Measurements from ENCODE around the gene FBXW2. TPM values are rescaled to one million over a fixed set of nuclear protein-coding genes. Genes with fewer than 3 reads are reported as not detected.

FBXW2 gene, protein sequence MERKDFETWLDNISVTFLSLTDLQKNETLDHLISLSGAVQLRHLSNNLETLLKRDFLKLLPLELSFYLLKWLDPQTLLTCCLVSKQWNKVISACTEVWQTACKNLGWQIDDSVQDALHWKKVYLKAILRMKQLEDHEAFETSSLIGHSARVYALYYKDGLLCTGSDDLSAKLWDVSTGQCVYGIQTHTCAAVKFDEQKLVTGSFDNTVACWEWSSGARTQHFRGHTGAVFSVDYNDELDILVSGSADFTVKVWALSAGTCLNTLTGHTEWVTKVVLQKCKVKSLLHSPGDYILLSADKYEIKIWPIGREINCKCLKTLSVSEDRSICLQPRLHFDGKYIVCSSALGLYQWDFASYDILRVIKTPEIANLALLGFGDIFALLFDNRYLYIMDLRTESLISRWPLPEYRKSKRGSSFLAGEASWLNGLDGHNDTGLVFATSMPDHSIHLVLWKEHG
- total RNA-seq (2021): 63.9 and 68.5 TPM in 2 replicates
- percentile 92 among the genes with signal in this experiment for Bru-seq, nascent RNA
- percentile 97 among the genes with signal in this experiment for BruChase-seq, experiment 1, labeled RNA remaining after a 2-hour chase
- BruChase-seq, experiment 2, labeled RNA remaining after a 6-hour chase: percentile 97 among the genes with signal in this experiment
- long read RNA-seq, full-length matches to known transcripts: 1 of 45 reads
- long read RNA-seq, partial matches to known transcripts: 4 of 45 reads
- long read RNA-seq, other reads (novel, unspliced or antisense): 40 of 45 reads

GRCh38 chr9:120792898-120793765, at the start of gene FBXW2:
TSS of gene FBXW2 (minus strand) at chr9:120793416. CDS start at chr9:120788258, 5,158 bp downstream.
- CTCF ChIA-PET: no interaction called here
- no TSS peak for BruUV-seq (replicated peaks)
- intact Hi-C loops (cut with micrococcal nuclease; ENCODE audit: unreplicated experiment): loop anchor here (2.0 kb wide), 1 partner anchor 76 kb away; no protein-coding TSS in a partner anchor

GRCh38 chr9:120841930-120842684, 48.9 kb upstream of the FBXW2 start:
- Histone ChIP-seq H3K4me1 (ENCODE audit: insufficient read depth, low read length, poor library complexity, severe bottlenecking) (peaks cover 6% of the 10 kb centered on the region), H3K27me3 (replicated peaks; ENCODE audit: insufficient read depth, low read depth, low read length, poor library complexity) (no peaks in the 10 kb centered on the region), H3K9me3 (ENCODE audit: low read depth, low read length, poor library complexity, severe bottlenecking) (no peaks in the 10 kb centered on the region), H3K36me3 (ENCODE audit: insufficient read depth, low read length, poor library complexity, severe bottlenecking) (peaks cover 4% of the 10 kb centered on the region), H3K27ac (ENCODE audit: low read depth, low read length, poor library complexity, severe bottlenecking) (peak overlapping the region; percentile 94), H3K4me3 (ENCODE audit: low read depth, low read length, poor library complexity, severe bottlenecking) (peak overlapping the region; percentile 76)
- DNase-seq (ENCODE audit: low spot score): no peak
- ChIA-PET POLR2A (ENCODE audit: low non-redundant PET) (no interaction called here), CTCF (no interaction called here)
- BruUV-seq (replicated peaks): TSS peak; percentile 56
- intact Hi-C loops (cut with micrococcal nuclease; ENCODE audit: unreplicated experiment): no loop called here
- TF ChIP-seq, protein P1, sequence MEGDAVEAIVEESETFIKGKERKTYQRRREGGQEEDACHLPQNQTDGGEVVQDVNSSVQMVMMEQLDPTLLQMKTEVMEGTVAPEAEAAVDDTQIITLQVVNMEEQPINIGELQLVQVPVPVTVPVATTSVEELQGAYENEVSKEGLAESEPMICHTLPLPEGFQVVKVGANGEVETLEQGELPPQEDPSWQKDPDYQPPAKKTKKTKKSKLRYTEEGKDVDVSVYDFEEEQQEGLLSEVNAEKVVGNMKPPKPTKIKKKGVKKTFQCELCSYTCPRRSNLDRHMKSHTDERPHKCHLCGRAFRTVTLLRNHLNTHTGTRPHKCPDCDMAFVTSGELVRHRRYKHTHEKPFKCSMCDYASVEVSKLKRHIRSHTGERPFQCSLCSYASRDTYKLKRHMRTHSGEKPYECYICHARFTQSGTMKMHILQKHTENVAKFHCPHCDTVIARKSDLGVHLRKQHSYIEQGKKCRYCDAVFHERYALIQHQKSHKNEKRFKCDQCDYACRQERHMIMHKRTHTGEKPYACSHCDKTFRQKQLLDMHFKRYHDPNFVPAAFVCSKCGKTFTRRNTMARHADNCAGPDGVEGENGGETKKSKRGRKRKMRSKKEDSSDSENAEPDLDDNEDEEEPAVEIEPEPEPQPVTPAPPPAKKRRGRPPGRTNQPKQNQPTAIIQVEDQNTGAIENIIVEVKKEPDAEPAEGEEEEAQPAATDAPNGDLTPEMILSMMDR (conservative IDR thresholded peaks at IDR 0.05; ENCODE audit: low read depth, low read length): no peak
- no peak for TF ChIP-seq EZH2 (IDR thresholded peaks at IDR 0.05; ENCODE audit: borderline replicate concordance, low read depth, low read length, poor library complexity, severe bottlenecking)

More at GRCh38 chr9:120792898-120793765, at the start of gene FBXW2:
- Histone ChIP-seq H3K4me3 (ENCODE audit: low read depth, low read length, poor library complexity, severe bottlenecking) (peak within 1 kb of the TSS; percentile 84), H3K9me3 (ENCODE audit: low read depth, low read length, poor library complexity, severe bottlenecking) (no peaks in the 10 kb centered on the region), H3K27me3 (replicated peaks; ENCODE audit: insufficient read depth, low read depth, low read length, poor library complexity) (no peaks in the 10 kb centered on the region), H3K36me3 (ENCODE audit: insufficient read depth, low read length, poor library complexity, severe bottlenecking) (peaks cover 16% of the 10 kb centered on the region), H3K27ac (ENCODE audit: low read depth, low read length, poor library complexity, severe bottlenecking) (peak within 1 kb of the TSS; percentile 86), H3K4me1 (ENCODE audit: insufficient read depth, low read length, poor library complexity, severe bottlenecking) (peaks cover 5% of the 10 kb centered on the region)
- DNase-seq (ENCODE audit: low spot score): peak; percentile 96
- POLR2A ChIA-PET (ENCODE audit: low non-redundant PET): interaction anchor here (0.5 to 0.6 kb wide), 3 partner anchors 18 to 136 kb away, joined by 3 read pairs; no protein-coding TSS in a partner anchor
- TF ChIP-seq, protein P1 (conservative IDR thresholded peaks at IDR 0.05; ENCODE audit: low read depth, low read length): no peak
- TF ChIP-seq EZH2 (IDR thresholded peaks at IDR 0.05; ENCODE audit: borderline replicate concordance, low read depth, low read length, poor library complexity, severe bottlenecking): no peak
